GM12864 (cell line): ENCODE measurements around the gene SPOCK1.

Experiments used
- DNase-seq: peaks from one replicate; pipeline ENCODE4 v3.0.0-alpha.2; 2011; ENCODE audit warnings: low read depth
- H3K4me3 ChIP-seq: 2 replicates; pipeline ENCODE4 v1.5.1; 2011; ENCODE audit warnings: mild to moderate bottlenecking, low read depth, low read length, control low read depth
- TF ChIP-seq, protein P1 (sequence below): IDR thresholded peaks from 2 replicates; pipeline ENCODE4 v1.5.1; 2011; ENCODE audit warnings: low read depth, mild to moderate bottlenecking, moderate library complexity, low read length, control low read depth, inconsistent platforms; ENCODE audit errors: missing control alignments

The SPOCK1 gene

DNA sequence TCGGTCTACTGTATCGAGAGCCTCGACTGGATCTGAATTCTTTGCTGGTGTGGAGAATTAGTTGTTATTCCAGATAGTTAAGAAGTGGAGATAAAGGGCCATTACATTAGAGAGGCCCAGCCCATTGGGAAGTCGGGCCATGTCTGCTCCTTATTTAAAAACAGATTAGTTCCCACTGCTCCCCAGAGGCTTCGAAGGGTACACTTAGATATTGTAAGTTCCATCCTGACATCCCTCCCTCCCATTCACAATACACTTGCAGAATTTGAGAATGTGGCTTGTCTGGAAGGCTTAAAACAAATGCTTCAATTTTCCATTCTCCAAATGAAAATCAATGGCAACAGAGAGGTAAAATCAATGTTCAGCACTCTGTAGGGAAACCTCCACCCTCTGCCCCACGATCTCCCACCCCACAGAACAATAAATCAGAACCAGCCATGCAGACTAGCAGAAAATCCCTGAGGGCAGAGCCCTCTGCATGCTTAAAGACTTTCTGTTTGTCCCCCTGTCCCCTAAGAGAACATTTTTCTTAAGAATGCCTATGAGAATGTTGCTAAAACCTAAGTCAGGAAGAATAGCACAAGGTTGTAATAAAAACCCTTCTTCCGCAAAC lies 364.1 kb downstream of the SPOCK1 start:
- H3K4me3 ChIP-seq = no peak overlapping the region
- DNase-seq = no peak
- TF ChIP-seq, protein P1, sequence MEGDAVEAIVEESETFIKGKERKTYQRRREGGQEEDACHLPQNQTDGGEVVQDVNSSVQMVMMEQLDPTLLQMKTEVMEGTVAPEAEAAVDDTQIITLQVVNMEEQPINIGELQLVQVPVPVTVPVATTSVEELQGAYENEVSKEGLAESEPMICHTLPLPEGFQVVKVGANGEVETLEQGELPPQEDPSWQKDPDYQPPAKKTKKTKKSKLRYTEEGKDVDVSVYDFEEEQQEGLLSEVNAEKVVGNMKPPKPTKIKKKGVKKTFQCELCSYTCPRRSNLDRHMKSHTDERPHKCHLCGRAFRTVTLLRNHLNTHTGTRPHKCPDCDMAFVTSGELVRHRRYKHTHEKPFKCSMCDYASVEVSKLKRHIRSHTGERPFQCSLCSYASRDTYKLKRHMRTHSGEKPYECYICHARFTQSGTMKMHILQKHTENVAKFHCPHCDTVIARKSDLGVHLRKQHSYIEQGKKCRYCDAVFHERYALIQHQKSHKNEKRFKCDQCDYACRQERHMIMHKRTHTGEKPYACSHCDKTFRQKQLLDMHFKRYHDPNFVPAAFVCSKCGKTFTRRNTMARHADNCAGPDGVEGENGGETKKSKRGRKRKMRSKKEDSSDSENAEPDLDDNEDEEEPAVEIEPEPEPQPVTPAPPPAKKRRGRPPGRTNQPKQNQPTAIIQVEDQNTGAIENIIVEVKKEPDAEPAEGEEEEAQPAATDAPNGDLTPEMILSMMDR = no peak

DNA sequence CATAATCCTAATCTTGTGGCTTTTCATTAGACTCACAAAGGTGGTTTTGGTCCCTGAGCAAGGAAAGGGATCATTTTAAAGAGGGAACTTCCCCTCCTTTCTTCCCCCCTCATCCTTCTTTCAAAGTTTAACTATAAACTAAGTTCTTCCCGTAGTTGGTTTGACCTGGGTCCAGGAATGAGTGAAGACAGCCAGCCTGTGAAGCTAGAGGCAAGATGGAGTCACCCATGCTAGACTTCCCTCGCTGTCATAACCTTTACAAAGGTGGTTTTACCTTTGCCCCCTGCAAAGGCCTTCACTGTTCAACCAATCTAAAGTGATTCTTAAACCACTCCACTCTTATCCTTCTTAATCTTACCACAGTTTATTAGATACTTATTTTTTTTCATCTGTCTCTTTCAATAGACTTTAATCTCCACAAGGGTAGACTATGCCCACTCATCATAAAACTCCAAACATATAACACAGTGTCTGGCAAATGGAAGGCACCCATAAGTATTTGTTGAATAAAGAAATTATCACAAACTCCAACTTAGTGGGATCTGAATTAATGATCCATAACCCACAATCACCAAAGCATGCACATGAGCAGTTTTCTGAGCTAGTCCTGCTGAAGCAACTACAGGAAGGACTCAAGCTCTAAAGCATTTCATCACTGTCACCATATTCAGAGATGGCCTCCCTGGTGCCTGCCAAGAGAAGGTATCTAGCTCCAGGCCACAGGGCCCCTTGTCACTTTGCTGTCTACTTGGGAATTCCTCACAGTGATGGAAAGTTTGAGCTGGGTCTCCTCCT lies 369.0 kb downstream of the SPOCK1 start:
- no peak overlapping the region for H3K4me3 ChIP-seq
- DNase-seq = no peak
- TF ChIP-seq, protein P1 = no peak

DNA sequence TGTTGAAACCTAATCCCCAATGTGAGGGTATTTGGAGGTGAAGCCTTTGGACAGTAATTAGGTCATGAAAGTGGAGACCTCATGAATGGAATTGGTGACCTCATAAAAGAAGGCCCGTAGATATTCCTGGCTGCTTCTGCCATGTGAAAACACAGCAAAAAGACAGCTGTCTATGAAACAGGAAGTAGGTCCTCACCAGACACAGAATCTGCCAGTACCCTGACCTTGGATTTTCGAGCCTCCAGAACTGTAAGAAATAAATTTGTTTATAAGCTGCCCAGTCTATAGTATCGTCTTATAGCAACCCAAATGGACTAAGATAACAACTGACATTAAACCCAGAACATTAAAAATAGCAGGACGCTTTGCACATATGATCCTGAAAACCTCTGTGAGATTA lies 371.1 kb downstream of the SPOCK1 start:
- no peak for DNase-seq
- no peak overlapping the region for H3K4me3 ChIP-seq
- TF ChIP-seq, protein P1 = no peak

DNA sequence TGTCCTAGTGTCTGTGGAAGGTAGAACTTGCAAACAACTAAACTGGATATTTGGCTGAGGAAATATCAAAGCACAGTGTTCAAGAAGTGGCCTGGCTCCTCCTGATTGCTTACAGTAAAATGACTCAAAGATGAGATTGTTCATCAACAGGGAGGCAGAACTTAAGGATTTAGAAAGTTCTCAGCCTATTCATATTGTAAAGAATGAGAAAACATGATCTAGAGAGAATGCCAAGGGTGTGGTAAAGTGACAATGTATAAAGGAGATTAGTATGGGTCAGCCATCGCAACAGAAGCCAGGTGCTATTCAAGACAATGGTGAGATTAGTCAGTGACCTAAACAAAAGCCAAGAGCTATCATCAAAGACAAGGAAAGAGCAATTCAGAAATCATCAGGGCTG lies 372.3 kb downstream of the SPOCK1 start:
- no peak overlapping the region for H3K4me3 ChIP-seq
- DNase-seq = no peak
- TF ChIP-seq, protein P1 = no peak

DNA sequence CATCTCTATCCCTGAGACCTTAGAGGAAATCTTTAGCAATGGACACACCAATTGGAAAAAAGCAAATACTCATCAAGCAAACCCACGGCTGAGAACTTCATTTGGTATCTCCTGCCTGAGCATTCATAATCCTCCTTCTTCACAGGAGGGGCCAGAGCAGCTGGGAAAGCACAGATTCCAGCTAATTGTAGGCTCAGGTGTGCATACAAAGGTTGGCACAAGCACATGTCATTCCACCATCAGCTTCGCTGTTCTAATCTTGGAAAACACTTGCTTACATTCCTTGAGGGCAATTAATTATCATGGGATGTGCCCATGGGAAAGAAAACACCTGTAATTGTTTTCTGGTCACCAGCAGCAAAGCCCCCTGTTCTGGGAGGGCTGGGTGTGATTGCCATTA lies 376.6 kb downstream of the SPOCK1 start:
- no peak overlapping the region for H3K4me3 ChIP-seq
- DNase-seq = no peak
- TF ChIP-seq, protein P1 = no peak

DNA sequence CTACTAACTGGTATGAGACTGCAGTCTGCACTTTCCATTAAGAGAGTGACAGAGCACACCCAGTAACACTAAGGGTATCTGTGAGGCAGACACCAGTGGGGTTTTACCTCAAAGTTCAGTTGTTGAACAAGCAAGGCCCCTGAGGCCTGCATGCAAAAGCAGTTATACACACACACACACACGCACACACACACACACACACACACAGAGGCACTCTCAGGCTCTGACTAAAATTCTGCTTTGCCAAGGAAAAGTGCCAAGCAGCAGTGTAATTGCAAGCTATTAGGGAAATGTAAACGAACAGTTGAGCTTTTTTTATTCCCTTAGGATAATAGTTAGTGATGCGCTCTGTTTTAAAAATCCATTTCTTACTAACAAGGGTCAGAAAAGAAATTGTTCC lies 377.1 kb downstream of the SPOCK1 start:
- TF ChIP-seq, protein P1 = no peak
- no peak for DNase-seq
- H3K4me3 ChIP-seq = no peak overlapping the region
